NB4 (cell line): ENCODE measurements around the gene SERGEF.

Experiments used
- CTCF ChIP-seq: IDR thresholded peaks from one replicate; pipeline ENCODE4 v1.5.1; 2012; ENCODE audit warnings: low read depth, low read length
- POLR2A ChIP-seq: IDR thresholded peaks from 2 replicates; pipeline ENCODE4 v1.6.1; 2011; ENCODE audit warnings: mild to moderate bottlenecking; ENCODE audit not compliant: insufficient read length; ENCODE audit errors: extremely low read depth

GRCh38 chr11:17821648-17822400 lies 191.0 kb downstream of the SERGEF start:
- TF ChIP-seq CTCF (no peak), POLR2A (no peak)
